ENCODE measurements around the gene ADGB.

The ADGB gene

GRCh38 chr6:146860583-146860982 lies 261.8 kb downstream of the ADGB start:
- H3K4me3 ChIP-seq (replicated peaks; ENCODE audit: low read depth, low read length), result no peak overlapping the region
- no peak for DNase-seq (ENCODE audit: low read depth)
- TF ChIP-seq, protein P1, sequence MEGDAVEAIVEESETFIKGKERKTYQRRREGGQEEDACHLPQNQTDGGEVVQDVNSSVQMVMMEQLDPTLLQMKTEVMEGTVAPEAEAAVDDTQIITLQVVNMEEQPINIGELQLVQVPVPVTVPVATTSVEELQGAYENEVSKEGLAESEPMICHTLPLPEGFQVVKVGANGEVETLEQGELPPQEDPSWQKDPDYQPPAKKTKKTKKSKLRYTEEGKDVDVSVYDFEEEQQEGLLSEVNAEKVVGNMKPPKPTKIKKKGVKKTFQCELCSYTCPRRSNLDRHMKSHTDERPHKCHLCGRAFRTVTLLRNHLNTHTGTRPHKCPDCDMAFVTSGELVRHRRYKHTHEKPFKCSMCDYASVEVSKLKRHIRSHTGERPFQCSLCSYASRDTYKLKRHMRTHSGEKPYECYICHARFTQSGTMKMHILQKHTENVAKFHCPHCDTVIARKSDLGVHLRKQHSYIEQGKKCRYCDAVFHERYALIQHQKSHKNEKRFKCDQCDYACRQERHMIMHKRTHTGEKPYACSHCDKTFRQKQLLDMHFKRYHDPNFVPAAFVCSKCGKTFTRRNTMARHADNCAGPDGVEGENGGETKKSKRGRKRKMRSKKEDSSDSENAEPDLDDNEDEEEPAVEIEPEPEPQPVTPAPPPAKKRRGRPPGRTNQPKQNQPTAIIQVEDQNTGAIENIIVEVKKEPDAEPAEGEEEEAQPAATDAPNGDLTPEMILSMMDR (IDR thresholded peaks at IDR 0.05; ENCODE audit: low read length, missing control alignments), result no peak

DNA sequence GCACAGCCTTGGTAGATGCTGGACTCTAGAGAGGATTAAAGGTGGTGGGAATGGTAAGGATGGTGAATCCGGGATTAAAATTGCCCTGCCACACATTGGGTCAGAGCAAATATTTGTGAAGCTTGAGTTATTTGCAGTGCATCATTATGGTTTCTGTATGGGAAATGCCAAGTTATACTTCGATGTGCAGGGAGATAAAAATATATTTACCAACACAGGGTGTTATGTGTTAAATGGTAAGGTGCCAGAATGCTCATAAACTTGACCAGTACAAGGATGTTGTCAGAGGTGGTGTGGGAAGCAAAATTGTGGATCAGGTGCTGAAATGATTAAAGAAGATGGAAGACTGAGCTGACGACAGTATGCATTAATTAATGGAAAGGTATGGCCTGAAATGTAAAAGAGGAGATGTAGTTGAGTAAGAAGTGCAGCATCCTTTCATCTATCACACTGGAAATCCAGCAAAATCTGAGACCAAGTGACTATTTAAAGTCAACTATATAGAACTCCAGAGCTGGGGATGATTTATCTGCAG lies 262.3 kb downstream of the ADGB start:
- no peak for DNase-seq (ENCODE audit: low read depth)
- H3K4me3 ChIP-seq (replicated peaks; ENCODE audit: low read depth, low read length), result no peak overlapping the region
- TF ChIP-seq, protein P1 (IDR thresholded peaks at IDR 0.05; ENCODE audit: low read length, missing control alignments), result no peak

- H3K4me3 ChIP-seq (replicated peaks; ENCODE audit: low read depth, low read length), result no peak overlapping the region
- TF ChIP-seq, protein P1 (IDR thresholded peaks at IDR 0.05; ENCODE audit: low read length, missing control alignments), result no peak
Measured at GRCh38 chr6:146861716-146862115, 262.9 kb downstream of the ADGB start.

GRCh38 chr6:146862508-146862919 lies 263.7 kb downstream of the ADGB start:
- no peak for DNase-seq (ENCODE audit: low read depth)
- H3K4me3 ChIP-seq (replicated peaks; ENCODE audit: low read depth, low read length), result no peak overlapping the region
- TF ChIP-seq, protein P1 (IDR thresholded peaks at IDR 0.05; ENCODE audit: low read length, missing control alignments), result no peak

More at GRCh38 chr6:146861716-146862115, 262.9 kb downstream of the ADGB start:
- no peak for DNase-seq (ENCODE audit: low read depth)

GRCh38 chr6:146864300-146864699 lies 265.5 kb downstream of the ADGB start:
- TF ChIP-seq, protein P1 (IDR thresholded peaks at IDR 0.05; ENCODE audit: low read length, missing control alignments), result no peak
- no peak overlapping the region for H3K4me3 ChIP-seq (replicated peaks; ENCODE audit: low read depth, low read length)
- no peak for DNase-seq (ENCODE audit: low read depth)

DNA sequence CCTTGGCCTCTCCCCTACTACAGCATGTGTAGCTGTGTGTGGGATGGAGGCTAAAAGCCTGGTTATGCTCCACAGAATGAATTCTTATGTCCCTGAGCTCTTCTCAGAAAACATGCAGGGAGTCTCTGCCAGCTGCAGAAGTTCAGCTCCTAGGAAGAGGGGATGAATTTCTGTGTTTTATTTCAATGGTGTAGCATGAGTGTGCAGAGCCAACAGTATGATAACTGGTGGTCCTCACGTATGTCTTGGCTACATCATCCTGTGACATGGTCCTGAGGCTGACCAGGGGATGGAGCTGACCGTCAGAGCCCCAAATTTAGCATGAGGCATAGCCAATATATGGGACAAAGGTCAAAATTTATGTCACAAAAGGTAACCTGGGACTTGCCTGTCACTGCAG lies 266.1 kb downstream of the ADGB start:
- TF ChIP-seq, protein P1 (IDR thresholded peaks at IDR 0.05; ENCODE audit: low read length, missing control alignments), result no peak
- DNase-seq (ENCODE audit: low read depth), result no peak
- no peak overlapping the region for H3K4me3 ChIP-seq (replicated peaks; ENCODE audit: low read depth, low read length)

All from fibroblast of pulmonary artery (primary cell).